AG09319 (cell line): ENCODE measurements around the gene NUCB1.

Source experiments
- DNase-seq: peaks from one replicate; pipeline ENCODE4 v3.0.0-alpha.2; 2010; ENCODE audit warnings: low read depth; ENCODE audit errors: extremely low read depth
- TF ChIP-seq, protein P1 (sequence below): IDR thresholded peaks from 2 replicates; pipeline ENCODE4 v1.5.1; 2011; ENCODE audit warnings: low read depth, mild to moderate bottlenecking, inconsistent platforms, low read length, moderate library complexity

Gene NUCB1

GRCh38 chr19:48968813-48969218 lies 68.7 kb downstream of the NUCB1 start:
- TF ChIP-seq, protein P1, sequence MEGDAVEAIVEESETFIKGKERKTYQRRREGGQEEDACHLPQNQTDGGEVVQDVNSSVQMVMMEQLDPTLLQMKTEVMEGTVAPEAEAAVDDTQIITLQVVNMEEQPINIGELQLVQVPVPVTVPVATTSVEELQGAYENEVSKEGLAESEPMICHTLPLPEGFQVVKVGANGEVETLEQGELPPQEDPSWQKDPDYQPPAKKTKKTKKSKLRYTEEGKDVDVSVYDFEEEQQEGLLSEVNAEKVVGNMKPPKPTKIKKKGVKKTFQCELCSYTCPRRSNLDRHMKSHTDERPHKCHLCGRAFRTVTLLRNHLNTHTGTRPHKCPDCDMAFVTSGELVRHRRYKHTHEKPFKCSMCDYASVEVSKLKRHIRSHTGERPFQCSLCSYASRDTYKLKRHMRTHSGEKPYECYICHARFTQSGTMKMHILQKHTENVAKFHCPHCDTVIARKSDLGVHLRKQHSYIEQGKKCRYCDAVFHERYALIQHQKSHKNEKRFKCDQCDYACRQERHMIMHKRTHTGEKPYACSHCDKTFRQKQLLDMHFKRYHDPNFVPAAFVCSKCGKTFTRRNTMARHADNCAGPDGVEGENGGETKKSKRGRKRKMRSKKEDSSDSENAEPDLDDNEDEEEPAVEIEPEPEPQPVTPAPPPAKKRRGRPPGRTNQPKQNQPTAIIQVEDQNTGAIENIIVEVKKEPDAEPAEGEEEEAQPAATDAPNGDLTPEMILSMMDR: no peak
- DNase-seq: no peak

DNA sequence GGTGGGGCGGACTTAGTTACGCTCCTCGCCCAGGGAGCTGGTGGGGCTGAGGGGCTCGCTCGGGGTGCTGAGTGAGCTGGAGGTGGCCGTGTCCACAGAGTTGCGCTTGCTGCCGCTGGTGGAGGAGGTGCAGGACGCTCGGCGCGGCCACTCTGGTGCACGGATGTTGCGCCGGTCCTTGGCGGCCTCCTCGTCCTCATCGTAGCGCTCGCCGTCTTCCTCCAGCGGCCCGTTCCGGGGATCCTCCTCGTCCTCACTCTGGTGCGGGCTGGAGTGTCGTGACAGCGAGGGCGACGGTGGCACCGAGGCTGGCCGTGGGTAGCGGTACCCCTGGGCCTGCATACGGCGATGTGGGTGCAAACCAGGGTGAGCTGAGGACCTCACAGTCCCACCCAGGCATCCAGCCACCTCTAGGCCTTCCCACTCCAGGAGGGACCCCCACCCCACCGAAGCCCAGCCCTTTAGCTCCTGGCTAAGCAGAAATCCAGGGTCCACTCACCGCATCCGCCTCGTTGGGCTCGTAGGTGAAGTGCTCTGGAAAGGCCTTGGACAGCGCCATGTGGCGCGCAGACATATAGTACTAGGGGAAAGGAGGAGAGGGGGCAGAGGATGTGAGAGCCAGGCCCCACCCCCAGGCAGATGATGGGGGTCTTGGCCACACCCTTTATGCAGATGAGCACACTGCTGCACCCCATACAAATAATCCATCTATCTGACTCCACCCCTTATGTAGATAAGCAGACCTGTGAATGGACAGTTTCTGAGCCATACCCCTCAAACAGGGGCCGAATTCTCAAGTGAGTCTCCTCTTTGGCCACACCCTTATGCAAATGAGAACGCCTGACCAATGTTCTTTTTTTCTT lies 69.4 kb downstream of the NUCB1 start:
- TF ChIP-seq, protein P1: no peak
- DNase-seq: no peak

- TF ChIP-seq, protein P1: no peak
- no peak for DNase-seq
Observed at GRCh38 chr19:48970139-48970766, 70.1 kb downstream of the NUCB1 start.

- TF ChIP-seq, protein P1: peak; percentile 96
Observed at GRCh38 chr19:48970923-48971395, 70.8 kb downstream of the NUCB1 start.

More at GRCh38 chr19:48970923-48971395, 70.8 kb downstream of the NUCB1 start:
- DNase-seq: no peak
